Measurements from ENCODE around the gene IRGQ.

Gene IRGQ

DNA sequence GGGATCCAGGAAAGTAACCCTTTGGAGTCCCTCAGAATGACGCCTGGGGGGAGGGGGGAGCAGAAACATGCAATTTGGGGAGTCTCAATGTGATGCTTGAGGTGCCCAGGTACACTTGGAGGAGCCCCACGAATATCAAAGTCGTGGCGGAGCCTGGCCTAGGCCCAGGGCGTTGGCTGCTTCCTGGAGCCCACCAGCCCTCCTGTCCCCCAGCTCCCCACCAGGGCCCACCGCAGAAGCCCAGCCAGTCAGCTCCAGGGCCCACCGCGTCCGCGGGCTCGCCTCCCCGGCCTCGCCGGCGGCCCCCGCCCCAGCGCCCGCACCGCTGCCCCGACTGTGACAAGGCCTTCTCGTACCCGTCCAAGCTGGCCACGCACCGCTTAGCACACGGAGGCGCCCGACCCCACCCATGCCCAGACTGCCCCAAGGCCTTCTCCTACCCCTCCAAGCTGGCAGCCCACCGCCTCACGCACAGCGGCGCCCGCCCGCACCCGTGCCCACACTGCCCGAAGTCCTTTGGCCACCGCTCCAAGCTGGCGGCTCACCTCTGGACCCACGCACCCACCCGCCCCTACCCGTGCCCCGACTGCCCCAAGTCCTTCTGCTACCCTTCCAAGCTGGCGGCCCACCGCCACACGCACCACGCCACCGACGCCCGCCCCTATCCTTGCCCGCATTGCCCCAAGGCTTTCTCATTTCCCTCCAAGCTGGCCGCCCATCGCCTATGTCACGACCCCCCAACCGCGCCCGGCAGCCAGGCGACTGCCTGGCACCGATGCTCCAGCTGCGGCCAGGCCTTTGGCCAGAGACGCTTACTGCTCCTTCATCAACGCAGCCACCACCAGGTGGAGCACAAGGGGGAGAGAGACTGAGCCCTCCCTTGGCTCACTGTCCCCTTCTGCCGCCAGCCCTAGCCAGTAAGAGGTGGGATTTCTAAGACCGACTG, 60.8 kb downstream of the IRGQ start:
- peak; percentile 4 for DNase-seq

All from stimulated activated naive CD4-positive, alpha-beta T cell treated with Interleukin-2 at 50 U/mL for 16 hours (primary cell).